Measurements from ENCODE around the gene CRYBA2.

GRCh38 chr2:218988650-218989049 is 4.6 kb downstream of the CRYBA2 start:
- no peak for TF ChIP-seq POLR2A (IDR thresholded peaks at IDR 0.05)
- no peak for TF ChIP-seq CTCF (IDR thresholded peaks at IDR 0.05)
